ENCODE data around the gene CC2D2B. TPM values are rescaled to one million over a fixed set of nuclear protein-coding genes. Genes with fewer than 3 reads are reported as not detected.
"Not testable (repeated sequence)": the region's sequence is repeated elsewhere in the genome, so short reads cannot be mapped to it uniquely, and the experiment has no call there.

Gene CC2D2B
- total RNA-seq, 1 donor from 2014 or later = not detected

DNA sequence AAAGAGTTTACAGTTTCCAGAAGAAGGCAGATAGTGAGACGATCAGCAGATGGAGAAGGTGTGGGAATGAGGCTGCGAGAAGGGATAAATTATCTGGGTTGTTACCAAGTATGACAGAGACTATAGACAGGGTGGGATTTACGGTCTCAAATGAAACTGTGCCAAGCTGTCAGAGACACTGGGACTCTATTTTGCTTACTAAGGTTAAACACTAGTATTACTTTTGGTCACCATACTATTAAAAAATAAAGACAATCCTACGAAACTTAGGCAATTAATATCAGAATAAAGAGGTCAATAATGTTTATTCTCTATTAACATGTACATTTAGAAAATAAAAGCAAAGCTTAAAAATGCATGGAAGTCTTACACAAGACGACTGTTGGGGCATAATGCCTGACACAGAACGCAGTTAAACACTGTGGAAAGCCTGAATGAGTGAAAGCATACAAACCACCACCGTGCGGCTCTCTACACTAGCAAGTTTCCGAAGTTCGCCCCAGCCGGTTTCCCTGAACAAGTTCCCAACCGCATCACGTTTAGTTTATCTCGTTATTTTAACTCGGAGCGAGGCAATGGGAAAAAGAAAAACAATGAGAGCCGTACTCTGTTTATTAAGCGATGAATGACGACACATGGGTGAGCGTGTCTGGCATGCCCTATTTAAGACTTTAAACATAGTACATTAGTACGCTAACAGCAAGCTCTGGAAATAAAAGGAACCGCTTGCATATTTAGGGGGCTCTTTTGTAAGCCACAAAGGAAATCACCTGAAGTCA lies 909 bp upstream of the CC2D2B start:
- Mint-ChIP-seq H3K4me3 (ENCODE audit: unreplicated experiment) (peak overlapping the region; percentile 88), H3K4me1 (ENCODE audit: low read depth, unreplicated experiment) (no peaks in the 10 kb centered on the region), H3K27me3 (ENCODE audit: unreplicated experiment) (no peaks in the 10 kb centered on the region), H3K36me3 (ENCODE audit: unreplicated experiment) (peaks cover 4% of the 10 kb centered on the region), H3K27ac (ENCODE audit: unreplicated experiment) (no peak overlapping the region), H3K9me3 (ENCODE audit: unreplicated experiment) (no peaks in the 10 kb centered on the region)
- DNase-seq = peak; percentile 25
- TF ChIP-seq, protein P1, sequence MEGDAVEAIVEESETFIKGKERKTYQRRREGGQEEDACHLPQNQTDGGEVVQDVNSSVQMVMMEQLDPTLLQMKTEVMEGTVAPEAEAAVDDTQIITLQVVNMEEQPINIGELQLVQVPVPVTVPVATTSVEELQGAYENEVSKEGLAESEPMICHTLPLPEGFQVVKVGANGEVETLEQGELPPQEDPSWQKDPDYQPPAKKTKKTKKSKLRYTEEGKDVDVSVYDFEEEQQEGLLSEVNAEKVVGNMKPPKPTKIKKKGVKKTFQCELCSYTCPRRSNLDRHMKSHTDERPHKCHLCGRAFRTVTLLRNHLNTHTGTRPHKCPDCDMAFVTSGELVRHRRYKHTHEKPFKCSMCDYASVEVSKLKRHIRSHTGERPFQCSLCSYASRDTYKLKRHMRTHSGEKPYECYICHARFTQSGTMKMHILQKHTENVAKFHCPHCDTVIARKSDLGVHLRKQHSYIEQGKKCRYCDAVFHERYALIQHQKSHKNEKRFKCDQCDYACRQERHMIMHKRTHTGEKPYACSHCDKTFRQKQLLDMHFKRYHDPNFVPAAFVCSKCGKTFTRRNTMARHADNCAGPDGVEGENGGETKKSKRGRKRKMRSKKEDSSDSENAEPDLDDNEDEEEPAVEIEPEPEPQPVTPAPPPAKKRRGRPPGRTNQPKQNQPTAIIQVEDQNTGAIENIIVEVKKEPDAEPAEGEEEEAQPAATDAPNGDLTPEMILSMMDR (IDR thresholded peaks at IDR 0.05; ENCODE audit: partially characterized antibody, unreplicated experiment) = no peak

DNA sequence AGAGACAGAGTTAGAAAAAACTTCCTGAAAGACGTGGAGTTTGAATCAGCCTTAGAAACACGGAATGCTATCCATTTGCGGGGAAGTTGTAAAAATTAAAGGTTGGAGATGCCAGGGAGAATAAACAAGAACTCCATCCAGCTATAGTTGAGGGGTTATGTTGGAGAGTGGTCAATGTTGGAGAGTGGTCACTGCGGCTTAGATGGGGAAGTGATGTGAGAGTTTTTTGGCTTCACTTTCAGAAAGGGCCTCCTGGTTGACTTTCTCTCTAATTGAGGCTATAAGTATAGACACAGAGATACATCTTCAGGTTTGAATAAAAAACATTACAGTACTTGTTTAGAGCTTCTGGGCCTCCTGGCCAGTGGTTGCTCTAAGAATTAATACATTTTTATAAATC lies 675 bp downstream of the CC2D2B start:
- TF ChIP-seq, protein P1 (IDR thresholded peaks at IDR 0.05; ENCODE audit: partially characterized antibody, unreplicated experiment) = no peak
- Mint-ChIP-seq H3K36me3 (ENCODE audit: unreplicated experiment) (peaks cover 4% of the 10 kb centered on the region), H3K27me3 (ENCODE audit: unreplicated experiment) (no peaks in the 10 kb centered on the region), H3K27ac (ENCODE audit: unreplicated experiment) (no peak overlapping the region), H3K4me1 (ENCODE audit: low read depth, unreplicated experiment) (no peaks in the 10 kb centered on the region), H3K9me3 (ENCODE audit: unreplicated experiment) (no peaks in the 10 kb centered on the region), H3K4me3 (ENCODE audit: unreplicated experiment) (peak overlapping the region; percentile 95)
- no peak for DNase-seq

DNA sequence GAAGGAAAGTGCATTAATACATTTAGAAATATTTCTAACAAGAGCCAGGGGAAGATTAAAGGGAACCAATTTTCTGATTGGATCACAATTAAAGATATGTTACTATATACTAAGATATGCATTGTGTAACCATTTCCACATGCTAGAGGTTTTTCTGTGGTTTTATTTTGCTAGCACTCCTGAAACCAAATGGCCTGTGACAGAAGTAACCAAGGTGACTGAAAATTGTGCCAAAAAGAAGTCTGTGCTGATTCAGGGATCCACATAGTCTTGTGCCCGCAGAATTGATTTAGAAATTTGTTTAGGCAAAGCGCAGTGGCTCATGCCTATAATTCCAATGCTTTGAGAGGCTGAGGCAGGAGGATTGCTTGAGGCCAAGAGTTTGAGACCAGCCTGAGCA lies 1.8 kb downstream of the CC2D2B start:
- Mint-ChIP-seq H3K4me3 (ENCODE audit: unreplicated experiment) (no peak overlapping the region), H3K4me1 (ENCODE audit: low read depth, unreplicated experiment) (no peaks in the 10 kb centered on the region), H3K9me3 (ENCODE audit: unreplicated experiment) (no peaks in the 10 kb centered on the region), H3K27me3 (ENCODE audit: unreplicated experiment) (peaks cover 3% of the 10 kb centered on the region), H3K36me3 (ENCODE audit: unreplicated experiment) (peaks cover 4% of the 10 kb centered on the region), H3K27ac (ENCODE audit: unreplicated experiment) (no peak overlapping the region)
- TF ChIP-seq, protein P1 (IDR thresholded peaks at IDR 0.05; ENCODE audit: partially characterized antibody, unreplicated experiment) = no peak
- DNase-seq = no peak

DNA sequence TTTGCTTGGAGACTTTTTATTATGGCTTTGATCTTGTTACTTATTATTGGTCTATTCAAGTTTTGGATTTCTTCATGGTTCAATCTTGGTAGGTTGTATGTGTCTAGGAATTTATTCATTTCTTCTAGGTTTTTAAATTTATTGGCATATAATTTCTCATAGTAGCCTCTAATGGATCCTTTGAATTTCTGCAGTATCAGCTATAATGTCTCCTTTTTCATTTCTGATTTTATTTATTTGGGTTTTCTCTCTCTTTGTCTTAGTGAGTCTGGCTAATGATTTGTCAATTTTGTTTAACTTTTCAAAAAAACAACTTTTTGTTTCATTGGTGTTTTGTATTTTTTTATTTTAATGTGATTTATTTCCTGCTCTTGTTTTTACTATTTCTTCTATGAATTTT lies 8.3 kb downstream of the CC2D2B start:
- H3K36me3 Mint-ChIP-seq (ENCODE audit: unreplicated experiment); H3K9me3 Mint-ChIP-seq (ENCODE audit: unreplicated experiment); H3K4me1 Mint-ChIP-seq (ENCODE audit: low read depth, unreplicated experiment); H3K4me3 Mint-ChIP-seq (ENCODE audit: unreplicated experiment); H3K27me3 Mint-ChIP-seq (ENCODE audit: unreplicated experiment); H3K27ac Mint-ChIP-seq (ENCODE audit: unreplicated experiment); DNase-seq: not testable (repeated sequence)

DNA sequence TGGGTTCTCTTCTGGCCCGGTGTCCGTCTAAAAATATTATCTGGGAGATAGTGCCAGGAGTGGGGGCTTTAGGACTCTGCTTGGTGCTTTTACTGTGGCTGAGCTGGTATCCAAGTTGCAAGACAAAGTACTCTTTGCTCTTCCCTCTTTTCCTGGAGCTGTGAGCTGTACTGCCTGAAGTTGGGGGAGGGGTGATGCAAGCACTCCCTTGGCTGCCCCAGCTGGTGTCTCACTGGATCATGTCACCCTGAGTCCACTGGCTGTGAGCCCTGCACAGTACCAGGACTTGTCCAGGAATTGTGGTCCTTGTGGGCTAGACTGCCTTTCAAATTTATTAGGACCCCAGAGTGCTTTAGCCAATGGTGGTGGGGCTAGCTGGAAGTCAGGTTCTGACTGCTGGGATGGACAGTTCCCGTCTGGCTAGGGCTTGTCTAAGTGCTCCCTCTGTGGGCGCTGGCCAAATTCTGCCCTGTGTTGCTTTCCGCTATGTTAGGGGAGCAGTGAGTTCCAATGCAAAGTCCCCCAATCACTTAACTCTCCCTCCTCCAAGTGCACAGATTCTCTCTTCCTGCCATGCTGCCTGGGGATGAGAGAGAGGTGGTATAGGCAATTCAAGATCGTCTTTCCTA lies 13.1 kb downstream of the CC2D2B start:
- H3K9me3 Mint-ChIP-seq (ENCODE audit: unreplicated experiment) = no peaks in the 10 kb centered on the region
- DNase-seq = no peak
- TF ChIP-seq, protein P1 (IDR thresholded peaks at IDR 0.05; ENCODE audit: partially characterized antibody, unreplicated experiment) = no peak
- no peak overlapping the region for H3K4me3 Mint-ChIP-seq (ENCODE audit: unreplicated experiment)
- no peaks in the 10 kb centered on the region for H3K27me3 Mint-ChIP-seq (ENCODE audit: unreplicated experiment)
- H3K4me1 Mint-ChIP-seq (ENCODE audit: low read depth, unreplicated experiment) = no peaks in the 10 kb centered on the region
- H3K27ac Mint-ChIP-seq (ENCODE audit: unreplicated experiment) = no peak overlapping the region
- no peaks in the 10 kb centered on the region for H3K36me3 Mint-ChIP-seq (ENCODE audit: unreplicated experiment)
